Measurements from ENCODE around the gene KCNA2.

DNA sequence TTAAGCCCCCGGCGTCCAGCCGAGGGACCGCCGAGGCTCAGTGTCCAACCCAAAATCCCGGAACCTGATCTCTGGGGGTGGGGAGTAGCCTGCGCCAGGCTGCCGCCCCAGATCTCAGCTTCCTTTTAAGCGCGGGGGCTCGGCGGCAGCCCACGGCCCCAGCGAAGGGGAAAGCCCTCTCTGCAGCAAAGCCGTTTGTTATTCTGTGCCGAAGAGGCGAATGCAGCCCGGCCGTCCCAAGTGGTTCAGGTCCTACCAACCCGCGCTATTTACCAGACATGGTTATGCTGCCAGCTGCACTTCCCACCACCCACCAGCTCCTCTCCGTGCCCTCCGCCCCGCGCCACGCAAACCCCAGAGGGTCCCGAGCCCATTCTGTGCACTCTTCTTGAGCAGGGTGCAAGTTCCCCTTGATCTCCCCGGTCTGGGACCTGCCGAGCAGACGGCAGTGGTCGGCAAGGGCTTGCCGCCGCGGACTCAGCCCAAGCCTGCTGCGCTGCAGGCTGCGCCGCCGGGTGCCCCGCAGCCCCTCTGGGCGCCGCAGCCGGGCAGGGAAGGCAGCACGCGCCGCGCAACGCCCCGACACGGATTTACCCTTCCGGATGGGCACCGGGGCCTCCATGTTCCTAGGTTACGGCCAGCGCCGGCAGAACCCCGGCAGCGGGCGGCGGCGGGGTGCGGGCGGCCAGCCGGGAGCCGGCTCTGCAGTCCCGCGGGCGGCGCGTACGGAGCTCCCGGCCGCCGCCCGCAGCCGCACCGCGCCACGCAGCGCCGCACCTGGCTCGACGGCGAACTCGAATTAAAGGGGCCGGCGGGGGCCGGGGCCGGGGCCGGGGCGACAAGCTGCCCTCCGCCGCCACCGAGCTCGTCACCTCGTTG is 738 bp upstream of the KCNA2 start:
- TF ChIP-seq, protein P1, sequence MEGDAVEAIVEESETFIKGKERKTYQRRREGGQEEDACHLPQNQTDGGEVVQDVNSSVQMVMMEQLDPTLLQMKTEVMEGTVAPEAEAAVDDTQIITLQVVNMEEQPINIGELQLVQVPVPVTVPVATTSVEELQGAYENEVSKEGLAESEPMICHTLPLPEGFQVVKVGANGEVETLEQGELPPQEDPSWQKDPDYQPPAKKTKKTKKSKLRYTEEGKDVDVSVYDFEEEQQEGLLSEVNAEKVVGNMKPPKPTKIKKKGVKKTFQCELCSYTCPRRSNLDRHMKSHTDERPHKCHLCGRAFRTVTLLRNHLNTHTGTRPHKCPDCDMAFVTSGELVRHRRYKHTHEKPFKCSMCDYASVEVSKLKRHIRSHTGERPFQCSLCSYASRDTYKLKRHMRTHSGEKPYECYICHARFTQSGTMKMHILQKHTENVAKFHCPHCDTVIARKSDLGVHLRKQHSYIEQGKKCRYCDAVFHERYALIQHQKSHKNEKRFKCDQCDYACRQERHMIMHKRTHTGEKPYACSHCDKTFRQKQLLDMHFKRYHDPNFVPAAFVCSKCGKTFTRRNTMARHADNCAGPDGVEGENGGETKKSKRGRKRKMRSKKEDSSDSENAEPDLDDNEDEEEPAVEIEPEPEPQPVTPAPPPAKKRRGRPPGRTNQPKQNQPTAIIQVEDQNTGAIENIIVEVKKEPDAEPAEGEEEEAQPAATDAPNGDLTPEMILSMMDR (IDR thresholded peaks at IDR 0.05; ENCODE audit: borderline replicate concordance, extremely low read depth, low read length, poor library complexity, severe bottlenecking) = no peak
- TF ChIP-seq EZH2 (IDR thresholded peaks at IDR 0.05; ENCODE audit: borderline replicate concordance, low read depth, low read length, severe bottlenecking) = no peak

Data from DND-41 (cell line).